WTC11 (cell line): ENCODE data around the gene PLS1.

Experiments used
- NFATC4 ChIP-seq: fragments of 250-450 bp; sonication (Bioruptor Pico); IDR thresholded peaks from 2 replicates; pipeline ENCODE4 v1.9.0; 2021; ENCODE audit warnings: mild to moderate bottlenecking
- SMAD3 ChIP-seq: sonication (generic); formaldehyde crosslinking; IDR thresholded peaks from 2 replicates; pipeline ENCODE4 v1.8.0; 2022; ENCODE audit warnings: missing genetic modification reagents, mild to moderate bottlenecking, borderline replicate concordance
- TEAD4 ChIP-seq: sonication (generic); formaldehyde crosslinking; IDR thresholded peaks from 2 replicates; pipeline ENCODE4 v1.8.0; 2022; ENCODE audit warnings: mild to moderate bottlenecking, missing genetic modification reagents
- TF ChIP-seq, protein P1 (sequence below): fragments of 200-600 bp; IDR thresholded peaks from 2 replicates; pipeline ENCODE4 v1.8.0; 2022; ENCODE audit warnings: antibody characterized with exemption

DNA sequence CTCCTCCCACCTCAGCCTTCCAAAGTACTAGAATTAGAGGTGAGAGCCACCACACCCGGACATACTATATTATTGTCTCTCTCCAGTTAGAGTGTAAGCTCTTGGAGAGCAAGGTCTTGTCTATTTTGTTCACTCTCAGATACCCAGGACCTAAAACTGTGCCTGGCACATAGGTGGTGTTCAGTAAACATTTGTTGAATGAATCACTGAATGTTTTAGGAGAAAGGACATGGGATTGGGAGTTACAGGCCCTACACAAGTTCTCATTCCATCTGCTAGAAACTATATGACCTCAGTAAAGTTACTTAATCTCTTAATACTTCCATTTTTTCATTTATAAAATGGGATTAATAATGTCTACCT is 16.2 kb upstream of the PLS1 start:
- TF ChIP-seq NFATC4 (CRISPR knock-in tag) (no peak), TEAD4 (no peak), SMAD3 (no peak)
- TF ChIP-seq, protein P1, sequence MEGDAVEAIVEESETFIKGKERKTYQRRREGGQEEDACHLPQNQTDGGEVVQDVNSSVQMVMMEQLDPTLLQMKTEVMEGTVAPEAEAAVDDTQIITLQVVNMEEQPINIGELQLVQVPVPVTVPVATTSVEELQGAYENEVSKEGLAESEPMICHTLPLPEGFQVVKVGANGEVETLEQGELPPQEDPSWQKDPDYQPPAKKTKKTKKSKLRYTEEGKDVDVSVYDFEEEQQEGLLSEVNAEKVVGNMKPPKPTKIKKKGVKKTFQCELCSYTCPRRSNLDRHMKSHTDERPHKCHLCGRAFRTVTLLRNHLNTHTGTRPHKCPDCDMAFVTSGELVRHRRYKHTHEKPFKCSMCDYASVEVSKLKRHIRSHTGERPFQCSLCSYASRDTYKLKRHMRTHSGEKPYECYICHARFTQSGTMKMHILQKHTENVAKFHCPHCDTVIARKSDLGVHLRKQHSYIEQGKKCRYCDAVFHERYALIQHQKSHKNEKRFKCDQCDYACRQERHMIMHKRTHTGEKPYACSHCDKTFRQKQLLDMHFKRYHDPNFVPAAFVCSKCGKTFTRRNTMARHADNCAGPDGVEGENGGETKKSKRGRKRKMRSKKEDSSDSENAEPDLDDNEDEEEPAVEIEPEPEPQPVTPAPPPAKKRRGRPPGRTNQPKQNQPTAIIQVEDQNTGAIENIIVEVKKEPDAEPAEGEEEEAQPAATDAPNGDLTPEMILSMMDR = no peak
